Measurements from ENCODE around the gene SSTR5.

The SSTR5 gene

GRCh38 chr16:1127101-1127500, 54.6 kb downstream of the SSTR5 start:
- no peak for DNase-seq

DNA sequence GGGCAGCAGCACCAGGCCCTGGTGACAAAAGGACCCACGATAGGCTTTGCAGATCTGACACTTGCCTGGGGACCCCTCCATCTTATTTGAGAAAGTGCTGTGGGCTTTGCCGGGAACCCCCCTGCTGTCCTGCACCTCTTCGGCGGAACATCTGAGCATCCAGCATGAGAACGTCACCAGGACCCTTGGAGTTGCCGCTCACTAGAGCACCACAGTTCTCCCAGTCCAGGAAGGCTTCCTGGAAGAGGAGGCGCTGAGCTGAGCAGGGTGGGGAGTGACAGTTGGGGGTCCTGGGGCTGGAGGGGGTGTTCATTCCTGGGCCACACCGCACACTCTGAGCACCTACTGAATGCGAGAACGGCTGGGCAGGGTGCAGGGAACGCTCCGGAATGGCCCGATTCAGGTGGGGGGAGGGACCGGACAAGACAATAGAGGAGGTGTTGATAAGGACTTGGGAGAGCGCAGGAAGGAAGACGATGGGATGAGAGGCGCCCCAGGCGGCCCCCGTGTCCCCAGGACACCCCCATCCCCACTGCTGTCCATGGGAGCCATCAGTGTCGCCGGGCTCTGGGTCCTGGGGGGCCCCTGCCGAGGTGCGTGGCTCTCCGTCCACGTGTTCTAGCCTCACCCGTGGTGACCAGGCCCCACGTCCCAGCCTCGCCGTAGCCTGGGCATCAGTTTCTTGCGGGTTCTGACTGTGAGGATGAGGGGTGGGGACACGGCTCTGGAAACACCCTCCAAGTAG, 55.6 kb downstream of the SSTR5 start:
- no peak for DNase-seq

DNA sequence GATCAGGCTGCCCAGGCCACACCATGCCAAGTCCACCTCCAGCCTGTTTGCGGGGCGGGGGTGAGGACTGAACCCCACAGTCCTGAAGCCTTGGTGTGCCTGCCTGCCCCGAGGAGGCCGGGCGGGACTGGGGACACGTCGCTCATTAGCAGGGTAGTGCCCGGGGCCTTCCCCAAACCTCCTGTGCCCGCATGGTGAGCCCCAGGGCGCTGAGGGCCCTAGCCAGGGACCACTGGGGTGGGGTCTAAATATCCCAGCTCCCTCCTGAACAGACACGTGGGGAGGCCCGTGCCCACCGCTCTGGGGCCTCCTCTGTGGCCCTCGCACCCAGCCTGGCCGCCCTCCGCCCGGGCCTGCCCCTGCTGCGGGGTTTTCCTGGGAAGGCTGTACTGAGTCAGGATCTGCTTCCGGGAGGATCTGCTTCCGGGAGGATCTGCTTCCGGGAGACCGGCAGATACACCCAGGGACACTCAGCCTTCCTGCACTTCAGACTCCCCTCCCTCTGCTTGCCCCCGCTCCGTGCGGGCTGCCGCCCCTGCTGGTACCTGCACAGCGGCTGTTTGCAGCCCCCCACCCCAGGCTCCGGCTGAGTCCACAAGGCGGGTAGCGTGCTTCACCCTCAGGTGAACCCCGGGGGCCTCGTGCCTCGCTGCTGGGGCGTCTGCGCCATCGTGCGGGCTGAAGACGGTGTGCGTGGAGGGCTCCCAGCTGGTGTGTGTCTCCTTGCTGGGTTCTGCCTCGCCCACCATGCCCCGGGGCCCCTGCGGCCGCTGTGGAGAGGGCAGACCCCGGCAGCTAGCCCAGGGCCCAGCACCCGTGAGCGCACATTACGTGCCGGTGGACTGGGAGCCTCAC, 56.8 kb downstream of the SSTR5 start:
- no peak for DNase-seq

- DNase-seq = no peak
Measured at GRCh38 chr16:1130382-1130781, 57.8 kb downstream of the SSTR5 start.

Data from kidney glomerular epithelial cell (primary cell).